K562 (cell line): ENCODE results near the gene IGDCC3. TPM values are rescaled to one million over a fixed set of nuclear protein-coding genes. Genes with fewer than 3 reads are reported as not detected.
A peak's percentile ranks its signal among the peaks of the same experiment; 100 is the strongest.

Source experiments
- ATAC-seq: fragments of 200-7000 bp; cut with Tn5 transposase; 3 replicates; pipeline ENCODE4 v1.9.1; 2020; ENCODE audit warnings: moderate library complexity
- BruUV-seq: library from RNA; stranded (reverse); fragments of 400-500 nt; replicated peaks from 2 replicates; lab custom pipeline; 2021; lab: Mats Ljungman, UMichigan
- CTCF ChIA-PET: fragments of 300-600 bp; formaldehyde crosslinking; extraction: SDS; loops from one replicate; lab custom pipeline; 2021; ENCODE audit warnings: low intra/inter-chr PET ratio; lab: Yijun Ruan, JAX
- POLR2A ChIA-PET: fragments of 300-600, 350-650 bp; sonication (Branson Sonifier 250); formaldehyde crosslinking; extraction: SDS; loops from one replicate; lab custom pipeline; 2021; ENCODE audit warnings: antibody characterized with exemption, inconsistent platforms; lab: Yijun Ruan, JAX
- DNase-seq, 4 experiments: peaks; one replicate each; pipeline versions ENCODE4 v3.0.0 to v3.0.0-alpha.2; 2011 to 2018; ENCODE audit warnings: low spot score in 3 of 4, mixed read lengths in 3 of 4; ENCODE audit errors: extremely low read depth in 1 of 4
- FAIRE-seq: peaks from 2 replicates; lab custom pipeline; 2011; peaks lifted over from hg19 to GRCh38; lab: Jason Lieb, UNC
- H2AFZ ChIP-seq: 2 replicates; pipeline ENCODE4 v1.6.0; 2011; ENCODE audit warnings: low read depth, low read length, control low read depth, inconsistent platforms
- H3K27ac ChIP-seq: fragments of 200-600 bp; 3 replicates; pipeline ENCODE4 v1.8.0; 2011; ENCODE audit warnings: low read depth, mild to moderate bottlenecking, control low read depth, inconsistent platforms, low read length, moderate library complexity, mixed read lengths; ENCODE audit errors: extremely low read depth
- H3K27me3 ChIP-seq, 2 experiments: fragments of 300-600 bp in 1 of 2; 2 replicates in 1 of 2; 3 replicates in 1 of 2; pipeline versions ENCODE4 v1.6.0 to v1.8.0; 2011; ENCODE audit warnings: inconsistent platforms in 2 of 2, low read length in 2 of 2, mild to moderate bottlenecking in 1 of 2, mixed read lengths in 1 of 2, moderate library complexity in 1 of 2; ENCODE audit not compliant: control insufficient read depth in 2 of 2, insufficient read depth in 2 of 2
- H3K36me3 ChIP-seq: fragments of 300-600 bp; 3 replicates; pipeline ENCODE4 v1.8.0; 2011; ENCODE audit warnings: mild to moderate bottlenecking, low read length, inconsistent platforms; ENCODE audit not compliant: control insufficient read depth, insufficient read depth
- H3K4me1 ChIP-seq, 2 experiments: fragments of 200-600 bp in 1 of 2; replicated peaks in 1 of 2; 2 replicates in 1 of 2; 3 replicates in 1 of 2; pipeline versions ENCODE4 v1.5.1 to v1.8.0; 2011; ENCODE audit warnings: inconsistent platforms in 2 of 2, low read length in 2 of 2, mild to moderate bottlenecking in 1 of 2, mixed read lengths in 1 of 2, moderate library complexity in 1 of 2; ENCODE audit not compliant: control insufficient read depth in 2 of 2, insufficient read depth in 2 of 2
- H3K4me2 ChIP-seq: 2 replicates; pipeline ENCODE4 v1.6.1; 2011; ENCODE audit warnings: low read length, control low read depth, inconsistent platforms, mixed read lengths; ENCODE audit not compliant: insufficient read depth
- H3K4me3 ChIP-seq: fragments of 200-600 bp; sonication (generic), shearing (Covaris generic); 2 replicates; pipeline ENCODE4 v1.5.1; 2016; ENCODE audit warnings: control low read depth, inconsistent platforms
- H3K79me2 ChIP-seq: fragments of 200-600 bp; 3 replicates; pipeline ENCODE4 v1.8.0; 2011; ENCODE audit warnings: low read length, inconsistent platforms; ENCODE audit not compliant: control insufficient read depth, insufficient read depth
- H3K9ac ChIP-seq, 2 experiments: 2 replicates each; pipeline versions ENCODE4 v1.6.0 to v1.6.1; 2011; ENCODE audit warnings: low read depth in 2 of 2, low read length in 2 of 2, control low read depth in 1 of 2, inconsistent platforms in 1 of 2, mild to moderate bottlenecking in 1 of 2, mixed read lengths in 1 of 2; ENCODE audit not compliant: insufficient read depth in 1 of 2
- H3K9me1 ChIP-seq: one replicate; pipeline ENCODE4 v1.6.0; 2011; ENCODE audit warnings: inconsistent platforms, mild to moderate bottlenecking, low read length, moderate library complexity; ENCODE audit not compliant: control insufficient read depth, insufficient read depth
- H3K9me3 ChIP-seq: replicated peaks from 2 replicates; pipeline ENCODE4 v1.5.1; 2011; ENCODE audit warnings: low read depth, low read length, inconsistent platforms; ENCODE audit not compliant: control insufficient read depth, insufficient read depth
- H4K20me1 ChIP-seq: replicated peaks from 2 replicates; pipeline ENCODE4 v1.6.1; 2011; ENCODE audit warnings: low read length, inconsistent platforms, mixed read lengths; ENCODE audit not compliant: control insufficient read depth, insufficient read depth
- E2F1 ChIP-seq: sonication (generic); formaldehyde crosslinking; IDR thresholded peaks from 2 replicates; pipeline ENCODE4 v1.8.1; 2023; ENCODE audit warnings: mild to moderate bottlenecking, missing genetic modification reagents, moderate library complexity
- E2F6 ChIP-seq, 2 experiments: IDR thresholded peaks; 2 replicates each; pipeline ENCODE4 v1.6.1; 2011; ENCODE audit warnings: borderline replicate concordance in 1 of 2, control low read depth in 1 of 2, low read depth in 1 of 2, low read length in 1 of 2, mild to moderate bottlenecking in 1 of 2, mixed read lengths in 1 of 2, moderate library complexity in 1 of 2; ENCODE audit not compliant: insufficient read depth in 1 of 2, insufficient read length in 1 of 2, poor library complexity in 1 of 2, severe bottlenecking in 1 of 2; ENCODE audit errors: extremely low read depth in 1 of 2
- KAT2B ChIP-seq: IDR thresholded peaks from one replicate; pipeline ENCODE4 v1.6.1; 2012; ENCODE audit warnings: low read depth, mild to moderate bottlenecking, control low read depth, inconsistent platforms, low read length, moderate library complexity
- SAFB2 ChIP-seq: fragments of 200-400 bp; formaldehyde crosslinking; IDR thresholded peaks from 2 replicates; pipeline ENCODE4 v1.6.1; 2018; ENCODE audit warnings: borderline replicate concordance, low read length, low read depth, moderate library complexity; ENCODE audit not compliant: severe bottlenecking
- SIRT6 ChIP-seq: IDR thresholded peaks from one replicate; pipeline ENCODE4 v1.6.1; 2012; ENCODE audit warnings: low read depth, mild to moderate bottlenecking, control low read depth, inconsistent platforms, low read length, moderate library complexity
- SMAD4 ChIP-seq: fragments of 250-450 bp; sonication (Bioruptor Pico); conservative IDR thresholded peaks from 2 replicates; pipeline ENCODE4 v1.8.0; 2021; ENCODE audit warnings: inconsistent platforms, mild to moderate bottlenecking, moderate library complexity
- TBP ChIP-seq: optimal IDR thresholded peaks from 2 replicates; pipeline ENCODE3; 2011; ENCODE audit warnings: low read depth, low read length, improper control_type of control experiment
- ZBTB33 ChIP-seq: sonication (generic); formaldehyde crosslinking; IDR thresholded peaks from 2 replicates; pipeline ENCODE4 v1.8.1; 2023; ENCODE audit warnings: mild to moderate bottlenecking, missing genetic modification reagents
- ZNF239 ChIP-seq: fragments of 250-450 bp; sonication (Bioruptor Pico); IDR thresholded peaks from 2 replicates; pipeline ENCODE4 v1.4.0; 2020; ENCODE audit warnings: mild to moderate bottlenecking
- WGBS: fragments of 100-300 bp; shearing (Covaris generic); methylation state at CpG from one replicate; pipeline ENCODE4 v1.1.6; 2016; ENCODE audit warnings: low coverage, mixed read lengths; ENCODE audit not compliant: insufficient coverage; ENCODE audit errors: missing lambda C conversion rate; 5-methylcytosine and 5-hydroxymethylcytosine counted together
- in situ Hi-C: fragments of 300-500 bp; cut with MboI; formaldehyde crosslinking; loops from 4 replicates; pipeline ENCODE4 v1.15.0; 2018; ENCODE audit warnings: inconsistent platforms, mixed read lengths
- intact Hi-C: fragments of 100-400 bp; cut with micrococcal nuclease; formaldehyde crosslinking; loops from 2 replicates; pipeline ENCODE4 v1.14.2; 2022
- polyA plus RNA-seq, 8 experiments: library from polyadenylated mRNA; depleted of rRNA in 4 of 8; stranded (reverse) in 5 of 8; unstranded in 3 of 8; fragments of >200 nt; fragmentation: Nextera tagmentation in 2 of 8; fragmentation: Illumina TruSeq in 1 of 8; extraction: Ambion mirVana in 2 of 8; extraction: Trizol in 1 of 8; gene quantifications; 2 replicates each; pipeline versions ENCODE4 v1.2.1 to v1.2.3, GENCODE V29; 2011 to 2014; ENCODE audit warnings: inconsistent platforms in 1 of 8, missing spikeins in 1 of 8
- total RNA-seq, 7 experiments: library from RNA; depleted of rRNA in 6 of 7; stranded (reverse); fragments of >200 nt in 6 of 7; fragmentation: Illumina TruSeq in 2 of 7; extraction: Trizol in 2 of 7; gene quantifications; 2 replicates each; pipeline versions ENCODE4 v1.2.1 to v1.2.3, GENCODE V29; 2011 to 2021; ENCODE audit warnings: low replicate concordance in 1 of 7

The IGDCC3 gene
- total and polyA plus RNA-seq, 9 of the 15 experiments (the other 6 are each of a cell fraction or from before 2014, with no cell fraction given), result not detected

GRCh38 chr15:65395567-65396202 is 17.9 kb upstream of the IGDCC3 start:
- BruUV-seq, result no TSS peak
- no peaks in the 10 kb centered on the region for H3K36me3 ChIP-seq
- H3K4me1 ChIP-seq, result peaks cover 0 to 11% of the 10 kb centered on the region in 2 experiments; a peak in 3 of 5 replicates
- H3K4me2 ChIP-seq, result no peak overlapping the region
- 47% methylated on average over 31 of the region's 72 CpGs for WGBS
- H3K9ac ChIP-seq, result no peak overlapping the region
- CTCF ChIA-PET, result no interaction called here
- H3K4me3 ChIP-seq, result no peak overlapping the region
- no peak for DNase-seq
- H2AFZ ChIP-seq, result no peak overlapping the region
- H4K20me1 ChIP-seq, result no peaks in the 10 kb centered on the region; the same call in 1 of the 2 replicates
- POLR2A ChIA-PET, result interaction anchor here (0.7 to 3.3 kb wide), 2 partner anchors 27 to 90 kb away, joined by 5 to 24 read pairs; partner anchors contain the start of gene RNU5B-1
- H3K27ac ChIP-seq, result no peak overlapping the region
- H3K9me3 ChIP-seq, result no peaks in the 10 kb centered on the region
- intact Hi-C loops, result no loop called here
- in situ Hi-C loops, result no loop called here
- H3K9me1 ChIP-seq, result no peaks in the 10 kb centered on the region
- no peak for TF ChIP-seq SAFB2
- no peak for TF ChIP-seq TBP
- no peak for TF ChIP-seq ZNF239
- TF ChIP-seq SMAD4, result no peak
- TF ChIP-seq E2F6 (IDR thresholded peaks at IDR 0.05; ENCODE audit: borderline replicate concordance in 1 of 2, extremely low read depth in 1 of 2, insufficient read depth in 1 of 2, insufficient read length in 1 of 2, low read depth in 1 of 2, low read length in 1 of 2, poor library complexity in 1 of 2, severe bottlenecking in 1 of 2), result peak in 1 of 2 experiments; percentile 33
- no peak for TF ChIP-seq SIRT6
- TF ChIP-seq KAT2B, result no peak
- no peak for TF ChIP-seq E2F1 (CRISPR knock-in tag)
- TF ChIP-seq ZBTB33 (CRISPR knock-in tag), result peak; percentile 87
- FAIRE-seq, result no peak
- no peaks in the 10 kb centered on the region for H3K79me2 ChIP-seq
- peaks cover 47 to 79% of the 10 kb centered on the region in 2 experiments for H3K27me3 ChIP-seq
- ATAC-seq, result no peak
